Body of pancreas (tissue), 4 donors: ENCODE results near the gene P2RY10.

Experiments
- POLR2A ChIP-seq, 3 donors: fragments of 450-650 bp; IDR thresholded peaks; one replicate each; pipeline ENCODE4 v1.6.1; 2016; ENCODE audit warnings: antibody characterized with exemption in 3 of 3, mild to moderate bottlenecking in 2 of 3
- TF ChIP-seq, protein P1 (sequence below), 7 experiments: fragments of 450-650 bp in 4 of 7; fragments of 200-600 bp in 3 of 7; sonication (generic) in 3 of 7; IDR thresholded peaks; one replicate each; pipeline ENCODE4 v1.5.1; 2016 to 2019; ENCODE audit warnings: antibody characterized with exemption in 7 of 7

DNA sequence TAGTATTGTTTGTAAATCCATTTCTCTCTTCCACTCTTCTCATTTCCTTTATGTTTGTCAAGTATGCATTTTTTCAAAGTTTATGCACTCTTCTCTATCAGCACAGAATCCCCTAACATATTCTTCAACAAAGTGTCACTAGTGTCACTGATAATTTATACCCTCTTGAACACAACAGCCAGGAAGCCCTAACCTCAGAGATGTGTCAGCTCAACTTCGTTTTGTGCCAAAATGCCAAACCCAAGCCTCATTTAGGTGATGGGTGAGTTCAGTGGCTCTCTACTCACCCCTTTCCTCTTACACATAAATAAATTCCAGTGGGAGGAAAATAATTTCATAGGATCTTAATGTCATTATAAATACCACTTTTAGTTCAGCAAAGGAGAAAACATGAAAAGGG, 22.4 kb upstream of the P2RY10 start:
- TF ChIP-seq, protein P1, sequence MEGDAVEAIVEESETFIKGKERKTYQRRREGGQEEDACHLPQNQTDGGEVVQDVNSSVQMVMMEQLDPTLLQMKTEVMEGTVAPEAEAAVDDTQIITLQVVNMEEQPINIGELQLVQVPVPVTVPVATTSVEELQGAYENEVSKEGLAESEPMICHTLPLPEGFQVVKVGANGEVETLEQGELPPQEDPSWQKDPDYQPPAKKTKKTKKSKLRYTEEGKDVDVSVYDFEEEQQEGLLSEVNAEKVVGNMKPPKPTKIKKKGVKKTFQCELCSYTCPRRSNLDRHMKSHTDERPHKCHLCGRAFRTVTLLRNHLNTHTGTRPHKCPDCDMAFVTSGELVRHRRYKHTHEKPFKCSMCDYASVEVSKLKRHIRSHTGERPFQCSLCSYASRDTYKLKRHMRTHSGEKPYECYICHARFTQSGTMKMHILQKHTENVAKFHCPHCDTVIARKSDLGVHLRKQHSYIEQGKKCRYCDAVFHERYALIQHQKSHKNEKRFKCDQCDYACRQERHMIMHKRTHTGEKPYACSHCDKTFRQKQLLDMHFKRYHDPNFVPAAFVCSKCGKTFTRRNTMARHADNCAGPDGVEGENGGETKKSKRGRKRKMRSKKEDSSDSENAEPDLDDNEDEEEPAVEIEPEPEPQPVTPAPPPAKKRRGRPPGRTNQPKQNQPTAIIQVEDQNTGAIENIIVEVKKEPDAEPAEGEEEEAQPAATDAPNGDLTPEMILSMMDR (IDR thresholded peaks at IDR 0.05), result no peak
- TF ChIP-seq POLR2A (IDR thresholded peaks at IDR 0.05), result no peak
